Type B pancreatic cell (in vitro differentiated cells): ENCODE results near the gene EMC7. TPM values are rescaled to one million over a fixed set of nuclear protein-coding genes. Genes with fewer than 3 reads are reported as not detected.

Source experiments
- DNase-seq: peaks from one replicate; pipeline ENCODE4 v3.0.0; 2021; ENCODE audit warnings: mixed read lengths; ENCODE audit not compliant: unreplicated experiment; ENCODE audit errors: extremely low spot score
- H3K27ac Mint-ChIP-seq: 2 replicates; pipeline ENCODE4 v1.8.0; 2021; ENCODE audit warnings: mild to moderate bottlenecking, mixed read lengths
- H3K27me3 Mint-ChIP-seq: 2 replicates; pipeline ENCODE4 v1.8.0; 2021; ENCODE audit warnings: mixed read lengths
- H3K36me3 Mint-ChIP-seq: 2 replicates; pipeline ENCODE4 v1.8.0; 2021; ENCODE audit warnings: mixed read lengths
- H3K4me1 Mint-ChIP-seq: one replicate; pipeline ENCODE4 v1.8.0; 2021; ENCODE audit warnings: mixed read lengths; ENCODE audit not compliant: unreplicated experiment
- H3K4me3 Mint-ChIP-seq: 2 replicates; pipeline ENCODE4 v1.8.0; 2021; ENCODE audit warnings: mild to moderate bottlenecking, mixed read lengths
- H3K9me3 Mint-ChIP-seq: 2 replicates; pipeline ENCODE4 v1.8.0; 2021; ENCODE audit warnings: mixed read lengths
- CTCF ChIP-seq: fragments of 200-600 bp; sonication (generic); conservative IDR thresholded peaks from 2 replicates; pipeline ENCODE4 v1.5.0; 2021; ENCODE audit warnings: antibody characterized with exemption, mild to moderate bottlenecking
- total RNA-seq: library from RNA; stranded (reverse); gene quantifications from 2 replicates; pipeline ENCODE4 v1.2.1, GENCODE V29; 2021; ENCODE audit warnings: low replicate concordance

EMC7 gene
- total RNA-seq, 1 donor from 2014 or later: 47.5 TPM

GRCh38 chr15:34065261-34065660, 36.4 kb downstream of the EMC7 start:
- no peak for TF ChIP-seq CTCF
- H3K36me3 Mint-ChIP-seq: no peaks in the 10 kb centered on the region
- peaks cover 5% of the 10 kb centered on the region for H3K4me1 Mint-ChIP-seq
- no peaks in the 10 kb centered on the region for H3K9me3 Mint-ChIP-seq
- H3K4me3 Mint-ChIP-seq: no peak overlapping the region
- H3K27me3 Mint-ChIP-seq: peaks cover 7% of the 10 kb centered on the region
- H3K27ac Mint-ChIP-seq: no peak overlapping the region
- DNase-seq: no peak

GRCh38 chr15:34064438-34064837, 37.2 kb downstream of the EMC7 start:
- no peak for TF ChIP-seq CTCF

GRCh38 chr15:34059946-34060345, 41.7 kb downstream of the EMC7 start:
- no peak for DNase-seq
- H3K4me1 Mint-ChIP-seq: peaks cover 5% of the 10 kb centered on the region
- no peaks in the 10 kb centered on the region for H3K9me3 Mint-ChIP-seq
- H3K27me3 Mint-ChIP-seq: peaks cover 8% of the 10 kb centered on the region
- no peaks in the 10 kb centered on the region for H3K36me3 Mint-ChIP-seq
- H3K4me3 Mint-ChIP-seq: no peak overlapping the region
- TF ChIP-seq CTCF: no peak
- H3K27ac Mint-ChIP-seq: no peak overlapping the region

More at GRCh38 chr15:34064438-34064837, 37.2 kb downstream of the EMC7 start:
- H3K4me1 Mint-ChIP-seq: peaks cover 5% of the 10 kb centered on the region
- no peaks in the 10 kb centered on the region for H3K9me3 Mint-ChIP-seq
- no peak for DNase-seq
- no peaks in the 10 kb centered on the region for H3K36me3 Mint-ChIP-seq
- no peak overlapping the region for H3K27ac Mint-ChIP-seq
- H3K27me3 Mint-ChIP-seq: peaks cover 10% of the 10 kb centered on the region
- no peak overlapping the region for H3K4me3 Mint-ChIP-seq

- Mint-ChIP-seq H3K27me3 (peaks cover 8% of the 10 kb centered on the region), H3K27ac (no peak overlapping the region), H3K4me1 (peaks cover 5% of the 10 kb centered on the region), H3K36me3 (no peaks in the 10 kb centered on the region), H3K9me3 (no peaks in the 10 kb centered on the region), H3K4me3 (no peak overlapping the region)
- TF ChIP-seq CTCF: no peak
- no peak for DNase-seq
These were observed 42.2 kb downstream of the EMC7 start for GRCh38 chr15:34059476-34059875.

GRCh38 chr15:34056911-34057310, 44.8 kb downstream of the EMC7 start:
- TF ChIP-seq CTCF: no peak
- H3K4me1 Mint-ChIP-seq: peaks cover 3% of the 10 kb centered on the region
- no peak overlapping the region for H3K27ac Mint-ChIP-seq
- H3K9me3 Mint-ChIP-seq: no peaks in the 10 kb centered on the region
- DNase-seq: no peak
- peaks cover 10% of the 10 kb centered on the region for H3K27me3 Mint-ChIP-seq
- no peak overlapping the region for H3K4me3 Mint-ChIP-seq
- H3K36me3 Mint-ChIP-seq: no peaks in the 10 kb centered on the region
